Activated CD4-positive, alpha-beta T cell treated with anti-CD3 and anti-CD28 coated beads, Interleukin-2, amount 50 U/mL, for 48 hours (primary cell): ENCODE data around the gene CES5A.
"Not testable (repeated sequence)": the region's sequence is repeated elsewhere in the genome, so short reads cannot be mapped to it uniquely, and the experiment has no call there.

Source experiments
- DNase-seq, 2 experiments: peaks; one replicate each; pipeline ENCODE4 v3.0.0-alpha.2; 2020

The CES5A gene, protein sequence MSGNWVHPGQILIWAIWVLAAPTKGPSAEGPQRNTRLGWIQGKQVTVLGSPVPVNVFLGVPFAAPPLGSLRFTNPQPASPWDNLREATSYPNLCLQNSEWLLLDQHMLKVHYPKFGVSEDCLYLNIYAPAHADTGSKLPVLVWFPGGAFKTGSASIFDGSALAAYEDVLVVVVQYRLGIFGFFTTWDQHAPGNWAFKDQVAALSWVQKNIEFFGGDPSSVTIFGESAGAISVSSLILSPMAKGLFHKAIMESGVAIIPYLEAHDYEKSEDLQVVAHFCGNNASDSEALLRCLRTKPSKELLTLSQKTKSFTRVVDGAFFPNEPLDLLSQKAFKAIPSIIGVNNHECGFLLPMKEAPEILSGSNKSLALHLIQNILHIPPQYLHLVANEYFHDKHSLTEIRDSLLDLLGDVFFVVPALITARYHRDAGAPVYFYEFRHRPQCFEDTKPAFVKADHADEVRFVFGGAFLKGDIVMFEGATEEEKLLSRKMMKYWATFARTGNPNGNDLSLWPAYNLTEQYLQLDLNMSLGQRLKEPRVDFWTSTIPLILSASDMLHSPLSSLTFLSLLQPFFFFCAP

DNA sequence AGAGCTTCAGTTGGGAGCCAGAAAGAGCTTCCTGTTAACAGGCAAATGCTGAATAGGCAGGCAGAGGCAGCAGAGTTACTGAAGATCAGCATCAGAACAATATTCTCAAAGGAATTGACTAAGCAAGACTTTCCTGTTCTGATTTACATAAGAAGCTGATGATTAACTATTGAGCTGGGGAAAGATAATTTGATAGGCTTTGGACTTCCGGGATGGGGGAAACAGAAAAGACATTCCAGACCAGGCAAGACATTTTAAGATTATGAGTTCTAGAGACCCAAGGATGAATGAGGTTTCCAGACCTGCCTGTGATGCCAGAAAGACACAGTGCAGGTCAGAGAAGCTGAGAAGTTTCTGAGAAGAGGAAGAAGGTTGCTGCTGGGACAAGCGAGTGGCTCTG lies at the start of gene CES5A:
Gene CES5A, minus strand, starts transcription at position 101 of the 400 bp plus-strand sequence. CDS start 152 bp downstream, outside the sequence.
- no peak for DNase-seq

- DNase-seq, result no peak
Observed at GRCh38 chr16:55922662-55923061, 47.5 kb upstream of the CES5A start.

GRCh38 chr16:55917373-55918160 lies 42.4 kb upstream of the CES5A start:
- DNase-seq, result no peak

DNA sequence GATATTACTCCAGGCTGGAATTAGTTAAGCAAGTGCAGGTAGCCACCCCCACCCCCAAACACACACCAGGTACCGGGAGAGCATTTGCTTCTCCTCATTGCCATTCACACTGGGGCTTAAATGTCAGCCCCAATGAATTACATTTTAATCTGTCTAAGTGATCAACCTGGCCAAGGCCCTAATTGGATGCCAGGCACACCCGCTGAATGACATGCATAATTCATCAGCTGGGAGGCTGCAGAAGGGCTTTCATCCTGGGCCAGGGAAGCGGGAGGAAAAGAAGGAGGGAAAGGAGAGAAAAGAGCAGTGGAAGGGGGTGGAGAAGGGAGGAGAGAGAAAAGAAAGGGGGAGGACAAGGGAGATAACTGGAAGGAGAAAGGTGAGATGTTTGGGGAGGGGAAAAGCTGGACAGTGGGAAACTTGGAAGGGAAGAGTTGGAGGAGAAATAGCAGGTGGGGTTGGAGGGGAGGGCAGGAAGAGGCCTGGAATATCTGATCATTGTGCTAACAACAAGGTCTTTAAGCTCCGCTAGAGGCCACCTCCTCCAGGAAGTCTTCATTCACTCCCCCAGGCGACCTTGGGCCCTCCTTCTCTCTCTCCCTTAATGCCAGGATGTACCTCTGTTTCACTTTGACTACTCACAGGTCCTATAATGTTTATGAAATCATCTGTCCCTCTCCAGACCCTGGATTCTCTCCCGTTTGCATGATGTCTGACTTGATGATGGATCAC lies 40.1 kb upstream of the CES5A start:
- DNase-seq, result no peak

- DNase-seq, result no peak
Observed at GRCh38 chr16:55914383-55914782, 39.2 kb upstream of the CES5A start.

DNA sequence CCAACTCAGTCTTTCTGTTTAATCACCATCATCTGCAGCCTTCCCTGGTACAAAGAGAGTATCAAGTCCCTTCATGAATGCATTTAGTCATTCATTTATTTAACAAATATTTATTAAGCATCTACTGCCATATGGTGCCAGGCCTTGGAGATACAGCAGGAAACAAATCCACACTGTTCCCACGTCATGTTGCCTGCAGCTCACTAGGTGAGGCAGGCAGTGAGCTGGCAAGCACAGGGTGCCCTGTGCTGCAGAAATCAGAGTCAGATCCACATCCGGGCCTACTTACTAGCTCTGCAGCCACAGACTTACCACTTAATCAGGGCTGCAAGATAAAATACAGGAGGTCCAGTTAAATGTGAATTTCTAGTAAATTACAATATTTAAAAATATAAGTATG lies 38.5 kb upstream of the CES5A start:
- no peak for DNase-seq

- not testable (repeated sequence) for DNase-seq
Observed at GRCh38 chr16:55913121-55913520, 37.9 kb upstream of the CES5A start.

- DNase-seq, result no peak
Observed at GRCh38 chr16:55912022-55912421, 36.8 kb upstream of the CES5A start.

DNA sequence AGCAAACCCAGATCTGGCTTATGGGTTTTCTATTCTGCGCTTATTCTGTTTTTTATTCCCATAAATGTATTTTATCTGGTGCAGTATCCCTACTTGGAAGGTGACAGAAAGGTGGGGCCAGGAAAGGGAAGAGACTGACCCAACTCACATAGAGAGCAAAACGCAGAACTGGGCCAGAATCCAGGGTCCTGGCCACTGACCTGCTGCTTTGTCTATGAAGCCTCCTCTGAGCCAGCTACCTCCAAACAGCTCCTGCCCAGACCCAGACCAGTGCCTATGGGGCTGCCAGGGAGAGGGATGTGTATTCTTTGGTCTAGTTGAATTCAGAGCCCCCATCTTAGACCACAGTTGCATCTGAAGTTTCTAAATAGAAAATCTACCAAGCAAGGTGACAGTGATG lies 36.4 kb upstream of the CES5A start:
- no peak for DNase-seq

GRCh38 chr16:55909876-55910275 lies 34.7 kb upstream of the CES5A start:
- DNase-seq, result no peak

DNA sequence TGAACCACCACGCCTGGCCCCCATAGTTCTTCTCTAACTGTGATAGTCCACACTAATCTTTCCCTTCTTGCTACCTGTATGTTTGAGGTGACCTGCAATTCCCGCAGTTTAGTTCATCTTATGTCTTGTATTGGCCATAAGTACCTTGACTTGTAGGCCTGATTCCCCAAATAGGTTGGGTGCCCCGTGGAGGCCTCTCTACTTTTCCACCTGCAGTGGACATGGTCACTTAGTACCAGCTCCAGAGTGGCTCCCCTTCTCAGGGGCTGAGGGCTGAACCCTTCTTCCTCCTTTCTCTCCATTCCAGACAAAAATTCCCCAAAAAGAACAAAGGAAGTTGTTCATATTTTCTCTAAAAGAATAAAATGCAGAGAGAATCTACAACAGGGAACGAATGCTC lies 33.5 kb upstream of the CES5A start:
- DNase-seq, result no peak

DNA sequence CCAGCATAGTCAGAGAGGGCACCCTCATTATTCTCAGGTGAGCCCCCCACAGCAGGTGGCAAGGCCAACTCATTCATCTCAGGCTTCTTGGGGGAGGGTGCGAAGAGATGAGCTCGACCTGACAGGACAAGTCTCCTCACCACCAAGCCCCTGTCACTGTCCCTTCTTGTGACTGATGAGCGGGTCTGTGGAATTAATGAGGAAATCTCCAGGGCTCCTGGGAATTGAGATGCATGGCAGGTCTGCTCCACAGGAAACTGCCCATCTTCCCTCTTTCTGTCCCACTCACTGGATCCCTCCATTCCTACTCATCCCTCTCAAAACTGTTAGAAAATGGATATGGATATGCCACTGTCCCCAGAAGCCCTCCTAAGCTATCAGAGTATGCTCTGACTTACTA lies 32.5 kb upstream of the CES5A start:
- no peak for DNase-seq

- no peak for DNase-seq
Observed at GRCh38 chr16:55906123-55906522, 30.9 kb upstream of the CES5A start.

- no peak for DNase-seq
Observed at GRCh38 chr16:55905651-55906050, 30.5 kb upstream of the CES5A start.

GRCh38 chr16:55901566-55902217 lies 26.5 kb upstream of the CES5A start:
- no peak for DNase-seq

DNA sequence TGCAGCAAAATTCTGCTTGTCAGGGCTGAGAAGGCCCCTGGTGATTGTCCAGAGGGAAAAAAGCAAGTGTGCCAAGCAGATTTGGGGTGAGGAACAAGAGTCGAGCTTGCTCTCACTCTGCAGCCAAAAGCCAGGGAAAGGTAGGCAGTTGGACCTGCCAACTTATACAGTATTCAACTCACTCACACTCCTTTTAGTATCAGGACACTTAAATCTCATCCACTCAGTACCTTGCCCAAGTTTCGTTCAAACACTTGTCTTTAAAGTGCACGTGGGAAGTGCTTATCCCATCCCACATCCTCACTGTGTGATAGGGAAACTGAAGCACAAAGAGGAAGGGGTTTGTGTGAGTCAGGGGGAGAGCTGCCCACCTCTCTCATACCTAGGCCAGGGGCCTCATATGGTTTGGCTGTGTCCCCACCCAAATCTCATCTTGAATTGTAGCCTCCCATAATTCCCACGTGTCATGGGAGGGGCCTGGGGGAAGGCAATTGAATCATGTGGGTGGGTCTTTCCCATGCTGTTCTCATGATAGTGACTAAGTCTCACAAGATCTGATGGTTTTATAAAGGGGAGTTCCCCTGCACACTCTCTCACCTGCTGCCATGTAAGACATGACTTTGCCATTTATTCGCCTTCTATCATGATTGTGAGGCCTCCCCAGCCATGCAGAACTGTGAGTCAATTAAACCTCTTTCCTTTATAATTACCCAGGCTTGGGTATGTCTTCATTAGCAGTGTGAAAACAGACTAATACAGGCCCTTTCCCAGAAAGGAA lies 25.6 kb upstream of the CES5A start:
- no peak for DNase-seq

DNA sequence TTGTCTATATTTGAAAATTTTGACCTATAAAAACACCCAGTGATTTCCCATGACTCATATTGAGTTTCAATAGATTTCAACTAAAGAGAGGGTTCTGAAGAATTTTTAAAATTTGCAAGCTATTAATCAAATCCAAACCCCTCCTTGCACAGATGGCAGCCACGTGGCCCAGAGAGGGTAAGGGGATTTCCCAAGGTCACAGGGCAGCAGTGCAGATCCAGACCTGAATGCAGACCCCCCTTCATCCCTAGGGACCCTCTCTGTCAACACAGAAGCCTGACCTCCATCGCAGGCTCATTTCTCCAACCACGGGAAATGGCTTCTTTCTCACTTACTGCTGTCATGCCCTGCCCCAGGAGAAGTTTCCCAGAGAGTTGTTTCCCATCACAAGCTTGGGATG lies 24.7 kb upstream of the CES5A start:
- no peak for DNase-seq

DNA sequence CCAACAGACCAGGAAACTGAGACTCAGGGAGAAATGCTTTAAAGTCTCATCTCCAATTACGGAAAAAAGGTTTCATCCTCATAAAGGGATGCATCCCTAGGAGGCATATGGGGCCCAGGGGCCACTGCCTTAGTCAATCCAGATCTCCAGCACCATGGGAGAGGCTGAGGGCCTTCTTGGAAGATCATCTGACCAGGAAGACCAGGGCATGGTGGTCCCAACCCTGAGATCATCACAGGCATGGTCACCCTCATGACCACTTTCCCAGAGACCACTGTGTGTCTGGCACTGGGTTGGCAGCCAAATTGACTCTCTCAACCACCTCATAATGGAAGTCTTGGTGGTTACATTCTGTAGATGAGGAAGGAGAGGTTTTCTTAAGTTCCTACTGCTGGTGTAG lies 23.4 kb upstream of the CES5A start:
- DNase-seq, result no peak

- DNase-seq, result no peak
Observed at GRCh38 chr16:55892821-55893220, 17.6 kb upstream of the CES5A start.

- DNase-seq, result no peak
Observed at GRCh38 chr16:55889518-55889917, 14.3 kb upstream of the CES5A start.

DNA sequence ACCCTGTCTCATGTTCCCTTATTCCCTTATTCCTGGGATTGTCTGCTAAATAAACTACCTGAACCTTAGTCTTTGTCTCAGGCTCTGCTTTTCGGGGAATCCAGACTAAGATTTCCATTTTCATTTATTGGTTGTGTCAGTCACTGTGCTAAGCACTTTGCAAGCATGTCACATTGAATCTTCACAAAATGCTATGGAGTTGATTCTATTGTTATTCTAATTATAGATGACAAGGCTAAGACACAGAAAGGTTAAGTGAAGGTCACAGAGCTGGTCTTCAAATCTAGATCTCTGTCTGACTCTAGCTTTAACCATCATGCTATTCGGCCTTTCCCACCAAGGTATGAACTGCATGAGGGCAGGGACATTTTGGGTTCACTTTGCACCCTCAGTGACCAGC lies 13.4 kb upstream of the CES5A start:
- no peak for DNase-seq

DNA sequence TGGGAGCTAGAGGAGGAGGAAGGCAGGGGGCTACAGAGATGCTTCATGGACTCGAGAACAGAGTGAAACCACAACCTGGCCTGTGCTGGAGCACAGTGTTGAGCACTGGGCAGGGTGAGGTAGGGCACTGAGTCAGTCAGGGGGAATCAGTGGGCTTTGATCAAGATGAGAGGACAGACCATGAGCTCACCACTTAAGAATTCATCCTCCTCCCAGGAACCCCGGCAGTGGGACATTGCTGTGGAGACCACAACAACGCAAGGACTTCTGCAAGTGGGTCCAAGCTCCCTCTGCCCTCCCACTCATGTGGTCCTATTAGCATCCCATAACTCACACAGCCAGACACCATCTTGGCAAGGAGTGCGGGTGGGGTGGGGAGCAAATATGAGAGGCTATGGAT lies 1.7 kb upstream of the CES5A start:
- DNase-seq, result no peak
